Stimulated activated CD4-positive, alpha-beta T cell treated with anti-CD3 and anti-CD28 coated beads, Interleukin-15, amount 100 ng/mL, for 24 hours (primary cell): Measurements from ENCODE around the gene RUFY4.
A peak's percentile ranks its signal among the peaks of the same experiment; 100 is the strongest.

ENCODE experiments used
- DNase-seq: peaks from one replicate; pipeline ENCODE4 v3.0.0-alpha.2; 2020

Gene RUFY4

DNA sequence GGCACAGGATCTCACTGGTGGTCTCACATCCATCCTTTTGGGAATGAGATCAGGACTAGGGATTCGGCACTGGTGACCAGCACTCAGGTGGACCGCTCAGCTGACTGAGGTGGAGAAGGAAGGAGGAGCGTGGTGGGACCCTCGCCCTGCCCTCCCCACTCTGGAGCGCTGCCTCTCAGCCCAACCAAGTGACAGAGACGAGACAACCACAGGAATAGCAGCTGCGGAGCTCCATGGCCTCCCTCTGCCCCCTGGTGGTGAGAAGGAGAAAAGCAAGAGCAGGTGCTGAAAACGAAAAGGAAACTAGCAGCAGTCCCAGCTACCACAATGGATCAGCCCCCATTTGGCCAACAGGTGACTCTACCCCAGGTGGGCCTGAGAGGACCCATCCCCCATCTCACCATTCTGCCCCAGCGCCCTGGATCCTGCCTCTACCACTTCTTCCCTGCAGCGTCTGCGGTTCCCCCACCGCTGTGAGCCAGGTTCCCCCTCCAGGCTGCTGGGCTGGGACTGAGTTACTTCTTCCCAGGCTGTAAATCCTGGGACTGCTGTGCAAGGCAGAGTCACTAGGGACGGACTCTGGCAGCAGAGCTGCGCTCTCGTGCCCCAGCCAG lies at the start of gene RUFY4:
Gene RUFY4 (plus strand): TSS at position 533 of the 614 bp plus-strand sequence. CDS start 1,353 bp downstream, outside the sequence.
- peak; percentile 64 for DNase-seq

DNA sequence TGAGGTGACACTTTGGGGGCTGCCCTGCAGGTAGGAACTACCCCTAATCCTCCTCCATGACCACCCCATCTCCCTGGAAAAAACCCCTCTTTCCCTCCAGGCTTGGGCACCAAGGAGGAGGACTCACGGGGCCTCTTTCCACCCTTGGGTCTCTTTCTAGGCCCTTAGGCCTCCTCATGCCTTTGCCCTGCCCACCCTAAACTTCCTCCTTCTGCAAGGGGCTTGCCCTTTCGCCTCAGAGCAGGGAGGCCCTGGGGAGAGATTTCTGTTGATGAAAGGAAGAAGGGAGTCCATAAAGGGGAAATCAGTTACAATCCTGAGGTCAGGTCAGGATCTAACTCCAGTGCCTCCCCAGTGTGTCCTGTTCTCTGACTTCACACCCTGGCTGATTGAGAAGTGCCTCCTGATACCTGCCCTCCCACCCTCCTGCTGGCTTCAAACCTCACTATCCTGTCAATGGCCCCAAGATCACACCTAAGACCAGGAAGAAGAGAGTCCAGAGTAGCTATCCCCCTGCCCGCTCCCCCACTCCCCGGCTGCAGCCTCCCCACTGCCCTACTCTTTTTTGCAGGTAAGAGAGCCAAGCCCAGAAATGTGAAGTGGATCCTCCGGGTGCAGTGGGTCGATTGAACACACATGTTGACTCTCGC lies 49.5 kb upstream of the RUFY4 start:
- no peak for DNase-seq

- no peak for DNase-seq
Observed at GRCh38 chr2:218020281-218020680, 48.8 kb upstream of the RUFY4 start.

DNA sequence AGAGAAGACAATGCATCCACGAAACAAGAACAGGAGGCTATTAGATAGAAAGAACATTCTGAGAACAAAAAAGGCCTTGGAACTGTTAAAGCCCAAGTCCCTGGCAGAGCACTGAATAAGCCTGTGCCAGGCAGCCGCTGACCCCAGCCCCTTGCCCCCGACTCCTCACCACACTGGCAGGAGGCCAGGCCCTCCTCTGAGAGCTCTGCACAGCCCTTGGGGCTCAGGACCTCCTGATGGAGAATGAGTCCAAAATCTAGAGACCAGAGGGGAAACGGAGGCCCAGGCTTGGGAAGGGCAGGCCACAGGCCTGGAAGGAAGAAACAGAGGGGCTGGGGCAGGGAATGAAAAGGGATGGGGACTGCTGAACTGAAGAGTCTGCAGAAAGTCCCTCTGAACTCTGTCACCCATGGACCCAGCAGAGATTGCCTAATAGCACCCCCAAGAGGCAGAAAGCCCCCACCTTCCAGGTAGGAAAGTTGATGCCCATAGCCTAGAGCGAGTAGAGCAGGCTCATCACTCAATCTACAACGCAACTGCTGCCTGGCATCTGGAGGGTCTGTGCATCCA lies 48.0 kb upstream of the RUFY4 start:
- no peak for DNase-seq

GRCh38 chr2:218021536-218022071 lies 47.4 kb upstream of the RUFY4 start:
- no peak for DNase-seq

- DNase-seq: no peak
Observed at GRCh38 chr2:218022131-218022850, 46.8 kb upstream of the RUFY4 start.

- no peak for DNase-seq
Observed at GRCh38 chr2:218022851-218023530, 46.1 kb upstream of the RUFY4 start.

DNA sequence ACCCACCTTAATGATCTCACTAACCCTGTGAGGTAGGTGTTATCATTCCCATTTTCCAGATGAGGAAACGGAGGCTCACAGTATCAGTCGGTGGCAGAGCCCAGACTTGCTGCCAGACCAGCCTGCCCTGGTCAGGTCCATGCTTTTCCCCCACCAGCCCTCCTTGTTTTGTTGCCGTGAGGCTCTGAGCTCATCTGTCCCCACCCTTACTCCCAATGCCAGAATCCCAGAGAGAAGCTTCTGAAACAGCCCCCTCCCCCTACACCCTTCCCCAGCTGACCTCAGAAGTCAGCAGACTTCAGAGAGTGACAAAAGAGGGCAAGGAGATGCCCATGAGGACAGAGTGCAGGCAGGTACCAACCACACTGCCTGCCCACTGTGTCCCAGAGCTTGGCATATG lies 45.4 kb upstream of the RUFY4 start:
- DNase-seq: no peak

DNA sequence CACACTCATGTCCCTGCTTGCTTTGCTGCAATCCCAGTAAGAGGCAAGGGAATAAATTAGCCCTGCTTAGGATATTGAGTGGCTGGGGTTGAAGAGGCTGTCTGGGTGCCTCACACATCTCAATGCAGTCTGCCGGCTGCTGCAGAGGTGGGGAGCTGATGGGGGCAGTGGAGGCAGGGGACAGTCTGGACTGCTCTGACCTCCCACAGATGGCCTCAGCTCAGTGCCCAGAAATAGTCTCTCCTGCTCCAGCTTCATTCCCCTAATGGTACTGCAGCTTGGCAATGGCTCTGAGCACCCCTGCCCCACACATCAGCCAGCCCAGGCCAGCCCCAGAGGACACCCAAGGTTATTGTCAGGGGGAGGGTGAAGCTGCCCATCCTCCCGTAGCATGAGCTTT lies 44.7 kb upstream of the RUFY4 start:
- DNase-seq: peak; percentile 0

GRCh38 chr2:218024871-218025270 lies 44.2 kb upstream of the RUFY4 start:
- DNase-seq: no peak

DNA sequence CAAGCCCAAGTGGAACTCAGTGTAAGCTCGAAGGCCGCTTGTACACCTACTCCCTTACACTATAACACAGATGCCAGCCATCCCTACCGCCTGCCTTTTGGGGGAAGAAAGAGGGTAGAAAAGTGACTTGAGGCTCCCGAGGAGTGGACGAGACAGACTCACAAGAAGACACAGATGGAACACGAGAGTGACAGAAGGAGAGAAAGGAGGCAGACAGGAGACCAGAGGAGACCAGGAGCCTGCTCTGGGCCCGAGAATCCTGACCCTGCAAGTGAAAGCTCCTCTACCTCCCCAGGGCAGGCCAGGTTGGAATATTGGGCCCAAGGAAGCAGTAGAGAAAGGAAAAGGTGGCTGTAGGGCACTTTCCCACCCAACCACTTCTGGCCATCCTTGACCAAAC lies 42.8 kb upstream of the RUFY4 start:
- no peak for DNase-seq

DNA sequence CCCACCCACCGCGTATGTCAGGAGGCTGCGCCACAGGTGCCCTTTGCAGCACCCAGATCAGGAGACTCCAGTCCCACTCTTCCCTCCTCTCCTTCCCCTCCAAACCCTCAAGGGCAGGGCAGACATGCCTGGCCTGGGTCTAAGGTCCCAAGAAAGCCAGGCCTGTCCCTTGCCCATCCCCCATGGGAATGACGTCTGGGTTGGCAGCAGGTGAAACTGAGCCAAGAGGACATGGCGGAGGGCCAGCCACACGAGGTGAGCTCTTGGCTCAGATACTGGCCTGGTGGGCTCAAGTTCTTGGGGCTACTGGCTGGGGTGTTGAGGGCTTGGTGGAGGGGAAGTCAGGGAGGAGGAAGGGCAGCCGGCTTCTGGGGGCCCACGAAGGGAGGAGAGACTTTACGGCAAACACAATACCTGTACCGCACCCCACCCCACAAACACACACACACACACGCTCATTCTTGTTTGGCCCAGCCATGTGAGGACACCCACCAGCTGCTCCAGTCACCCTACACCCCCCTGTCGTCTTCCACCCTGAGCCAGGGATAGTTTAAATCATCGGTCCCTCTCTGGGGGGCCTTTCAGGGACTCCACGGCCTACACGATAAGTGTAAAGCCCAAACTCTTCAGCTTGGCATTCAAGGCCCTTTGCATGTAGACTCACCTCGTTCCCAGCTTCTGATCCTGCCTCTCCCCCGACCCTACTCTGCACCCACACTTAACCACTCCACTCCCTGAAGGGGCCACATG lies 42.2 kb upstream of the RUFY4 start:
- DNase-seq: peak; percentile 1

DNA sequence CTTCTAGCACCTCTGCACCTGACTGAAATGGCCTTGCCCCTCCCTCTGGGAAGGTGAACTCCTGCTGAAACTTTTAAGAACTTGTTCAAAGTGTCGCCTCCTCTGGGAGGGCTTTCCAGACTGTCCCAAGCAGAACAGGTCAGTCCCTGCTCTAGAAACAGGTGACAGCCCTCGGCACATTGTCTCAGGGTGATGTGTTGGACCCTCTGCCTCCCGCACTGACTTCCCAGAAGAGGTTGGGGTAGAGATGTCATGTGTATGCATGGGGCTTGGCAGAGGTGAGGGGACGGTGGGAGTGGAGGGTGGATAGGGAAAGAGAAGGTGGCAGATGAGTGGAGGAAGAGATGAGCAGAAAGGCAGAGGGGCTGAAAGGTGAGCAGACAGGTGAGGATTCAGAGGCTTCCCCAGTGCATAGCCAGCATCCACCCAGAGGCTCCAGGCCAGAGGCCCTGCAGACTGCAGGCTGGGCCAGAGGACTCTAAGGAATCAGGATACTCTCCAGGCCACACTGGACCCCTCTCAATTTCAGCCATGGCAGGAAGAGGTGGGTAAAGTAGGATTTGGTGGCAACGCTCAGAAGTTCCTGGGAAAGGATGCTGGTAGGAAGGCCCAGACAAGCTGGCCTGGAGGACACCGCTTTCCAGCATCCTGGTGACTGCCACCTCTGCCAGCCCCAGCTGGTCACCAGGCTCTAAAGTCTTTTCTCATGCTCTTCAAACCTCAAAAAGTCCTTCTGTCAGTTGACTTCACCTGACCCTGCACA lies 41.4 kb upstream of the RUFY4 start:
- DNase-seq: no peak

GRCh38 chr2:218028189-218028495 lies 40.9 kb upstream of the RUFY4 start:
- DNase-seq: no peak

GRCh38 chr2:218028562-218029348 lies 40.3 kb upstream of the RUFY4 start:
- DNase-seq: no peak

DNA sequence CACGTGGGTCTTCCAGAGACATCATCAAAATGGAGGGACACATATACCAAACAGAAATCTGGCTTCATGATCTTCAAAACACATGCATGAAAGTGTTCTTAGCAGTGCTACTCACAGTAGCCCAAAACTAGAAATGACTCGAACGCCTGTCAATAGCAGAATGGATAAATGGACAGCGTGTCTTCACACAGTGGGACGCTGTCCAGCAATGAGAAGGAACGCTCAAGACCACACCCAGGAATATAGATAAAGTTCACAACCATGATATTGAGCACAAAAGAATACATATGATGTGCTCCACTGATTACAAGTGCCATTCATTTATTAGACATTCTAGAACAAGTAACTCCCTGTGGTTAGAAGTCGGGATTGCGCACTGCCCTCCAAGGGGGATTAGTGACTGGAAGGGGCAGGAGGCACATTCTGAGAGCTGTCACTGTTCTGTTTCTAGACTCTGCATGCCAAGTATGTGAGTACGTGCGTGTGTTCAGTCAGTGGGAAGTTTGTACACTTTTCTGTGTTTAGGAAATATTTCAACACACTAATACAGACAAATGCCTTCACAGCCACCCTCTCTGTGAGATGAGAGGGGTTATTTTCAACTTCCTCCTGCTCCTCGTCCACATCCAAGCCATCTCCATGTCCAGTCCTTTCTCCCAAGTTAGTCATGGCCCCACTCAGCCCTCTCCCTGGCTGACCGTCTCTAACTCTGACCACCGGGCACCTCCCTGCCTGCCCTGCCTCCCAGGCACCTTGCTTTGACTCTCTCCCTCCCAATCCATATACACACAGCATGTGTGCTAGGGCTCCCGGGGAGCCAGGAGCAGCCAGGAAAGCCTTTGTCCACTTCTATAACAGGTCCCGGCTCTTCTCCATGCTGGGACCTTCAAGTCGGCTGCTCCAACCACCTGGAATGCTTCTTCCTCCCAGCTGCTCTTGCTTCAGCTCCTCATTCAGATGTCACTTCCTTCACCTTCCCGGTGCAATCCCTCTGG lies 39.4 kb upstream of the RUFY4 start:
- DNase-seq: no peak

DNA sequence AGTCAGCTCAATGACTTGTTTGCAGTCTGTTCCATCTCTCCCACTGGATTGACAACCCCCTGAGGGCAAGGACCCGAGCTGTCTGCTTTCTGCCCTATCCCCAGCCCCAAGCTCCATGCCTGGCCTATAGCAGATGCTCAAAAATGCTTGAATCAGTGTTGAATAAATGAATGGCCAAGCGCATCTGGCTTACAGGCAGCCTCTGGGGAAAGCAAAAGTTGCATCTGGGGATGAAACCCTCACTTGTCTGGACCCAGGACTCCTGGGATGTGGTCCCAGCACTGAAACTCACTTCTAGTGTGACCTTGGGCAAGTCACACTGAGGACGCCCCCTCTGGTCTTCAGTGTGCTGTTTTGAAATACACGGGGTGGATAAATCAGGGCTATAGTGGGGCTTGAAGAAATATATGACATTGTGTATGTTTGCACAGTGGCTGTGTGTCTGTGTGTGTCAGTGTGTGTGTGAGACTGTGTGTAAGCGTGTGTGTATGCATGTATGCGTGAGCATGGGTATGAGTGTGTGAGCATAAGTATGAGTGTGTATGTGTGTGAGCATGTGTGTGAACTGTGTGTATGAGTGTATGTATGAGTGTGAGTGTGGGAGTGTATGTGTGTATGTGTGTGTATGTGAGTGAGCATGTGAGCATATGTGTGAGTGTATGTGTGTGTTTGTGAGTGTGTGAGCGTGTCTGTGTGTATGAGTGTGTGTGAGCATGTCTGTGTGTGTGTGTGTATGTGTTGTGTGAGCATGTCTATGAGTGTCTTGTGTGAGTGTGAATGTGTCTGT lies 38.5 kb upstream of the RUFY4 start:
- DNase-seq: no peak

- DNase-seq: no peak
Observed at GRCh38 chr2:218031261-218031660, 37.8 kb upstream of the RUFY4 start.
